HG03575 (cell line): ENCODE data around the gene DEF6.
"Not testable (repeated sequence)": the region's sequence is repeated elsewhere in the genome, so short reads cannot be mapped to it uniquely, and the experiment has no call there.

Source experiments
- ATAC-seq: cut with Tn5 transposase; IDR thresholded peaks from one replicate; pipeline ENCODE4 v1.9.1; 2021; ENCODE audit not compliant: unreplicated experiment, insufficient number of reproducible peaks, low FRiP score; ENCODE audit errors: extremely low read depth

Gene DEF6

GRCh38 chr6:35328108-35328723, 30.6 kb downstream of the DEF6 start:
- no peak for ATAC-seq

DNA sequence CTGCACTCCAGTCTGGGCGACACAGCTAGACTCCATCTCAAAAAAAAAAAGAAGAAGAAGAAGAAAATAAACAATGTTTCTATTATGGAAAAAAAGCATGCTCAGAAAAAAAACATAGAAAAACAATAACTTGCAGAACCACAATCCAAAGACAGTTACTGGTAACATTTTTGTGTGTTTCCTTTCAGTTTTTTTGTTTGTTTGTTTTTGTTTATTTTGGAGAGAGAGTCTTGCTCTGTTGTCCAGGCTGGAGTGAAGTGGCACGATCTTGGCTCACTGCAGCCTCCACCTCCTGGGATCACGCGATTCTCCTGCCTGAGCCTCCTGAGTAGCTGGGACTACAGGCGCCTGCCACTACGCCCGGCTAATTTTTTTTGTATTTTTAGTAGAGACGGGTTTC, 31.3 kb downstream of the DEF6 start:
- ATAC-seq = not testable (repeated sequence)

- no peak for ATAC-seq
Observed at GRCh38 chr6:35330541-35331119, 33.0 kb downstream of the DEF6 start.

DNA sequence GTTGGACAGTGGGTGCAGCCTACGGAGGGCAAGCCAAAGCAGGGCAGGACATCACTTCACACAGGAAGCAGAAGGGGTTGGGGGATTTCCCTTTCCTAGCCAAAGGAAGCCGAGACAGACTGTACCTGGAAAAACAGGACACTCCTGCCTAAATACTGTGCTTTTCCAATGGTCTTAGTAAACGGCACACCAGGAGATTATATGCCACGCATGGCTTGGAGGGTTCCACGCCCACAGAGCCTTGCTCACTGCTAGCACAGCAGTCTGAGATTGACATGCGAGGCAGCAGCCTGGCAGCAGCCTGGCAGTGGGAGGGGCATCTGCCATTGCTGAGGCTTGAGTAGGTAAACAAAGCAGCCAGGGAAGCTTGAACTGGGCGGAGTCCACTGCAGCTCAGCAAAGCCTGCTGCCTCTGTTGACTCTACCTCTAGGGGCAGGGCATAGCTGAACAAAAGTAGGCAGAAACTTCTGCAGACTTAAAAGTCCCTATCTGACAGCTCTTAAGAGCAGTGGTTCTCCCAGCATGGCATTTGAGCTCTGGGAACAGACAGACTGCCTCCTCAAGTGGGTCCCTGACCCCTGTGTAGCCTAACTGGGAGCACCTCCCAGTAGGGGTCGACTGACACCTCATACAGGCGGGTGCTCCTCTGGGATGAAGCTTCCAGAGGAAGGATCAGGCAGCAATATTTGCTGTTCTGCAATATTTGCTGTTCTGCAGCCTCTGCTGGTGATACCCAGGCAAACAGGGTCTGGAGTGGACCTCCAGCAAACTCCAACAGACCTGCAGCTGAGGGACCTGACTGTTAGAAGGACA, 34.7 kb downstream of the DEF6 start:
- ATAC-seq = not testable (repeated sequence)

DNA sequence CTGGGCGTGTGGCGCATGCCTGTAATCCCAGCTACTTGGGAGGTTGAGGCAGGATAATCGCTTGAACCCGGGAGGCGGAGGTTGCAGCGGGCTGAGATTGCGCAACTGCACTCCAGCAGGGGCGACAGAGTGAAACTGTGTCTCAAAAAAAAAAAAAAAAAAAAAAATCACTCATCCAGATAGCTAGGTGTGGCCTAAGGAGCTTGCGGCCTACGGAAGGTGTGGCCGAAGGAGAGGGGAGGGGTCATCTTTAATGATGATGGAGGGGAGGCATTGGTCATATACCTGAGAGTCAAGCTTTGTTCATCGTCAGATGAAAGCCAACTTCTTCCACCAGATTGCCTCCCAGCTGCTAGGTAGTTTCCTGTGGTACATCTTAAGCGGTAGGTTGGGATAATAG, 43.9 kb downstream of the DEF6 start:
- no peak for ATAC-seq

DNA sequence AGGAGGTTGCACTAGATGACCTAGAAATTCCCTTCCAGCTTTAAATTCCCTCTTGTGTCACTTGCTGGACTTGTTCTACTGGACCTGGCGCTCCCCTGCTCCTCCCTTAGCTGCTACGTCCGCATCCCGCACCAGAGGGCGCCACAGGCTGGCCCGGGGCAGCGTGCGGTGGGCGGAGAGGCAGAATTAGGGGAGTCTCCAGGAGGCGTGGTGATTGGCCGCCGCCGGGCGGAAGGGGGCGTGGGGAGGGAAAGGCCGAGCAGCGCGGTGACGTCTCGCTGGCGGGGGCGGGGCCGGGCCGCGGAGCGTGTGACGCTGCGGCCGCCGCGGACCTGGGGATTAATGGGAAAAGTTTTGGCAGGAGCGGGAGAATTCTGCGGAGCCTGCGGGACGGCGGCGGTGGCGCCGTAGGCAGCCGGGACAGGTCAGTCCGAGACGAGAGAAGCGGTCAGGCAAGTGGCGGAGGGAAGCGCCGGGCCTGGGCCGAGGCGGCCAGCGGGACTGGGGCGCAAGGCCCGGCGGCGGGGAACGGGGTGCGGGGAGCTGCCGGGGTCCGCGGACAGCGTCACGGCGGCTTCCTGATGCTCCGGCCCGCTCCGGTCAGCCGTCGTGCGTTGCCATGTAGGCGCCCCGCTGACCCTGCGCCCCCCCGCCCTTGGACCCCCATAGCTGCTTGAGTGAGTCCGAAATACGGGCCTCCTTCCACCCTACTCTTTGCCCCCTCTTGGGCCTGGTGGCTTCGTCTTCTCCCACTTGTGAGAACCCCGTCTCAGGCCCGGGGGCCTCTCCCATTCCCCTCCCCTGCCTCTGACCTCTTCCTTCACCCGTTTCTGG, 44.9 kb downstream of the DEF6 start, which contains the start of gene PPARD:
PPARD (plus strand) TSS at position 301 of the 834 bp plus-strand sequence. CDS start 68,530 bp downstream, outside the sequence.
- peak; percentile 65 for ATAC-seq

- ATAC-seq = no peak
Observed at GRCh38 chr6:35343092-35343834, 45.6 kb downstream of the DEF6 start.

DNA sequence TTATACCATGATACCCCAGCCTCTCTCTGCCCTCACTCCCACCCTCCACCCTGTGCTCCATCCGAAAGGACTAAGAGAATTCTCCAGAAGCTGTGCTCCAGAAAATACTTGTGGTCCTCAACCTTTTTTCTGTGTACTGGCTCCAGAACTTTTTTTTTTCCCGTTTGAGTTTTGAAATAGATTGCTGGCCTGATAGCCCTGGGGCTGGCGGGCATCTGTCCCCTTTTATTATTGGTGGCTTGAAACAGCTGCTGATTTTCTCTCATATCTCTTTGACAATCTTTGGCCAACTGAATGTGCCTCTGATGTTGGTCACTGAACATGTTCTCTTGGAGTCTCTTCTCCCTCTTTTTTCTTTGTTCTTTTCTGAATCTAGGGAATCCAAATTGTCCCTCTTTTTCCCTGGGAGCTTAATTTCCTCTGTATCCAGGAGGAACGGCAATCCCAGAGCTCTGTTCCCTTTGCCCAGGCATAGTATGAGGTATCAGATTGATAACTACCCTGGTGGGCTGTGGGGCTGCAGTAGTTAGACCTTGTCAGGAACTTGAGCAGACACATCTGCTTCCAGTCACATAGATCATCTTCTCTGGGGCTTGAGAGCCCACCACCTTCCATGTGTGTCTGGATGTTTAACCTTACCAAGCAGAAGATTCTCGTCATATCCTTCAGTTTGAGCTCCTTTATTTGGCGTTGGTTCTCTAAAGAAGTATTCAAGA, 46.4 kb downstream of the DEF6 start:
- ATAC-seq = no peak

- ATAC-seq = no peak
Observed at GRCh38 chr6:35351422-35351821, 53.8 kb downstream of the DEF6 start.

GRCh38 chr6:35352735-35353134, 55.1 kb downstream of the DEF6 start:
- ATAC-seq = no peak

- no peak for ATAC-seq
Observed at GRCh38 chr6:35354361-35355135, 56.9 kb downstream of the DEF6 start.

- no peak for ATAC-seq
Observed at GRCh38 chr6:35356391-35356790, 58.8 kb downstream of the DEF6 start.

DNA sequence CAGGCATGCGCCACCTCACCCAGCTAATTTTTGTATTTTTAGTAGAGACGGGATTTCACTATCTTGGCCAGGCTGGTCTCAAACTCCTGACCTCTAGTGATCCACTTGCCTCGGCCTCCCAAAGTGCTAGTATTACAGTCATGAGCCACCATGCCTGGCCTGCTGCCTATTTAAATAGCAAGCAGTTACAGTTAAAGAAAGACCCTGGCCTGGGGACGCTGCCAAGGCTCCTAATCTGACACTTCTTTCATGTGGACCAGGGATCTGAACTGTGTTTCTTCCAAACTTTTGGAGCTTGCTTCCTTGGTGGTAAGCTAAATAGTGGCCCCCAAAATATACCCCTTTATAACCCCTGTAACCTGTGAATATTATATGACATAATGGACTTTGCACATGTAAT, 60.1 kb downstream of the DEF6 start:
- no peak for ATAC-seq

DNA sequence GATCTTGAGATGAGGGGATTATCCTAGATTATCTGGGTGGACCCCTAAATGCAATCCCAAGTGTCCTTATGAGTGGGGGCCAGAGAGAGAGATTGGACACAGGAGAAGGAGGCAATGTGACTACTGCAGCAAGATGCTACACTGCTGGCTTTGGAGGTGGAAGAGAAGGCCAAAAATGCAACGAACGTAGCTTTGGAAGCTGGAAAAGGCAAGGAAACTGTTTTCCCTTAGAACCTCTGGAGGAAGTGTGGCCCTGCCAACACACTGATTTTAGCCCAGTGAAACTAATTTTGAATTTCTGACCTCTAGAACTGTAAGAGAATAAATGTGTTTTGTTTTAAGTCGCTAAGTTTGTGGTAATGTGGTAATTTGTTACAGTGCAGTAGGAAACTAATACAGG, 60.5 kb downstream of the DEF6 start:
- ATAC-seq = no peak

DNA sequence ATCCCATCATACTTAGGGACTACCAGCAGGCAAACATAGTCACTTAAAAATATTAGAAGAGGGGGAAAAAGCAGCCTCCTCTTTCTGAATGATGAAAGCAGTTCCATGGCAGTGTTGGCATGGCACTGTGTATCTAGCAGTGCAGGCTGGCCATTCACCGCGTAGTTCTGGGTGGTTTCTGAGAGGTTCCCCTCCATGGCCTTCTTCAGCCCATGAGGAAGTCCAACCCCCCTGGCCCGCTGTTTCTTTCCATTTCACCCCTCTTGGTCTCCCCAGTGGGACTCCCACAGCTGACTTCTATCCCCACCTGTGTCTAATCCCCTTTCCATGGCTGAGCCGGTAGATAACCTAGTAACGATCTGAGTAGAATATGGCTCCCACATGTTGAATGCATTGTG, 61.7 kb downstream of the DEF6 start:
- ATAC-seq = no peak

- no peak for ATAC-seq
Observed at GRCh38 chr6:35359744-35360348, 62.2 kb downstream of the DEF6 start.
